Trophoblast cell (in vitro differentiated cells and primary cell): Measurements from ENCODE around the gene TPM4.

Experiments
- DNase-seq, 2 donors: peaks; one replicate each; pipeline ENCODE4 v3.0.0-alpha.2; 2016
- H2AFZ ChIP-seq: 2 replicates; pipeline ENCODE4 v1.6.1; 2013; ENCODE audit warnings: low read length, moderate library complexity, mild to moderate bottlenecking; ENCODE audit not compliant: insufficient read depth, poor library complexity
- H2AK5ac ChIP-seq: 2 replicates; pipeline ENCODE4 v1.6.1; 2013; ENCODE audit warnings: mild to moderate bottlenecking, low read length
- H2BK120ac ChIP-seq: 2 replicates; pipeline ENCODE4 v1.6.1; 2013; ENCODE audit warnings: low read length, mild to moderate bottlenecking, moderate library complexity; ENCODE audit not compliant: insufficient read depth, poor library complexity
- H2BK12ac ChIP-seq: 2 replicates; pipeline ENCODE4 v1.6.1; 2013; ENCODE audit warnings: mild to moderate bottlenecking, low read length, moderate library complexity
- H2BK5ac ChIP-seq: 2 replicates; pipeline ENCODE4 v1.6.1; 2013; ENCODE audit warnings: low read length, low read depth, moderate library complexity, mild to moderate bottlenecking; ENCODE audit not compliant: poor library complexity
- H3K14ac ChIP-seq: 2 replicates; pipeline ENCODE4 v1.6.1; 2013; ENCODE audit warnings: mild to moderate bottlenecking, low read length
- H3K18ac ChIP-seq: 2 replicates; pipeline ENCODE4 v1.6.1; 2013; ENCODE audit warnings: mild to moderate bottlenecking, low read length
- H3K23ac ChIP-seq: 2 replicates; pipeline ENCODE4 v1.6.1; 2013; ENCODE audit warnings: low read length
- H3K27ac ChIP-seq: 2 replicates; pipeline ENCODE4 v1.5.1; 2013; ENCODE audit warnings: low read depth, mild to moderate bottlenecking, inconsistent platforms, low read length, moderate library complexity
- H3K27me3 ChIP-seq: 2 replicates; pipeline ENCODE4 v1.6.1; 2013; ENCODE audit warnings: inconsistent platforms, mild to moderate bottlenecking, low read length, moderate library complexity; ENCODE audit not compliant: insufficient read depth
- H3K36me3 ChIP-seq, 2 experiments: 1 replicate in 1 of 2; 2 replicates in 1 of 2; pipeline ENCODE4 v1.6.1; 2013; ENCODE audit warnings: low read length in 2 of 2, mild to moderate bottlenecking in 2 of 2, moderate library complexity in 1 of 2; ENCODE audit not compliant: insufficient read depth in 2 of 2, control insufficient read depth in 1 of 2
- H3K4ac ChIP-seq: 2 replicates; pipeline ENCODE4 v1.6.1; 2013; ENCODE audit warnings: low read depth, mild to moderate bottlenecking, low read length, moderate library complexity
- H3K4me1 ChIP-seq, 2 experiments: 1 replicate in 1 of 2; 2 replicates in 1 of 2; pipeline ENCODE4 v1.6.1; 2013; ENCODE audit warnings: low read length in 2 of 2, mild to moderate bottlenecking in 2 of 2, moderate library complexity in 1 of 2; ENCODE audit not compliant: insufficient read depth in 2 of 2, control insufficient read depth in 1 of 2
- H3K4me2 ChIP-seq: 2 replicates; pipeline ENCODE4 v1.6.1; 2013; ENCODE audit warnings: inconsistent platforms, mild to moderate bottlenecking, low read length, moderate library complexity
- H3K4me3 ChIP-seq: 2 replicates; pipeline ENCODE4 v1.5.1; 2013; ENCODE audit warnings: mild to moderate bottlenecking, low read depth, low read length, inconsistent platforms
- H3K79me1 ChIP-seq: one replicate; pipeline ENCODE4 v1.6.1; 2013; ENCODE audit warnings: low read length
- H3K79me2 ChIP-seq: 2 replicates; pipeline ENCODE4 v1.6.1; 2013; ENCODE audit warnings: low read length, mild to moderate bottlenecking; ENCODE audit not compliant: control insufficient read depth, insufficient read depth, poor library complexity
- H3K9ac ChIP-seq: 2 replicates; pipeline ENCODE4 v1.6.1; 2013; ENCODE audit warnings: mild to moderate bottlenecking, low read length
- H3K9me3 ChIP-seq: 2 replicates; pipeline ENCODE4 v1.6.1; 2013; ENCODE audit warnings: low read depth, mild to moderate bottlenecking, control low read depth, inconsistent platforms, low read length; ENCODE audit not compliant: insufficient read depth
- H4K12ac ChIP-seq: 2 replicates; pipeline ENCODE4 v1.6.1; 2013; ENCODE audit warnings: low read depth, mild to moderate bottlenecking, low read length, moderate library complexity
- H4K8ac ChIP-seq: 2 replicates; pipeline ENCODE4 v1.6.1; 2013; ENCODE audit warnings: low read depth, mild to moderate bottlenecking, low read length, moderate library complexity
- H4K91ac ChIP-seq: one replicate; pipeline ENCODE4 v1.6.1; 2013; ENCODE audit warnings: low read depth, mild to moderate bottlenecking, low read length, moderate library complexity
- WGBS: extraction: QIAGEN DNeasy Blood & Tissue Kit; methylation state at CpG from one replicate; pipeline ENCODE4 v1.1.7; 2013; ENCODE audit warnings: missing lambda C conversion rate; ENCODE audit not compliant: insufficient read length, insufficient coverage; ENCODE audit errors: extremely low coverage; 5-methylcytosine and 5-hydroxymethylcytosine counted together

TPM4 gene

GRCh38 chr19:16045171-16045570, 31.1 kb upstream of the TPM4 start:
- no peak for DNase-seq
- WGBS = no CpG with 5 or more reads among the region's 4 CpGs

GRCh38 chr19:16045893-16046292, 30.4 kb upstream of the TPM4 start:
- no peak for DNase-seq
- no peak overlapping the region for H4K8ac ChIP-seq
- H3K27ac ChIP-seq = no peak overlapping the region
- no peak overlapping the region for H4K91ac ChIP-seq
- no peak overlapping the region for H2AFZ ChIP-seq
- no peaks in the 10 kb centered on the region for H3K36me3 ChIP-seq
- no peak overlapping the region for H3K14ac ChIP-seq
- no peak overlapping the region for H2BK12ac ChIP-seq
- H3K4ac ChIP-seq = no peak overlapping the region
- H3K9ac ChIP-seq = no peak overlapping the region
- H2BK120ac ChIP-seq = no peak overlapping the region
- no peak overlapping the region for H3K18ac ChIP-seq
- H3K4me2 ChIP-seq = no peak overlapping the region
- peaks cover 0 to 2% of the 10 kb centered on the region in 2 experiments for H3K4me1 ChIP-seq
- H3K79me2 ChIP-seq = no peaks in the 10 kb centered on the region
- H3K79me1 ChIP-seq = peaks cover 3% of the 10 kb centered on the region
- WGBS = no CpG with 5 or more reads among the region's 4 CpGs
- H2BK5ac ChIP-seq = no peak overlapping the region
- H4K12ac ChIP-seq = no peak overlapping the region
- H3K23ac ChIP-seq = no peak overlapping the region
- peaks cover 4% of the 10 kb centered on the region for H3K9me3 ChIP-seq
- no peaks in the 10 kb centered on the region for H3K27me3 ChIP-seq
- H3K4me3 ChIP-seq = no peak overlapping the region
- no peak overlapping the region for H2AK5ac ChIP-seq

More at GRCh38 chr19:16045171-16045570, 31.1 kb upstream of the TPM4 start:
- no peak overlapping the region for H2AFZ ChIP-seq
- H3K9me3 ChIP-seq = no peaks in the 10 kb centered on the region
- H2BK5ac ChIP-seq = no peak overlapping the region
- H4K12ac ChIP-seq = no peak overlapping the region
- no peak overlapping the region for H3K4me3 ChIP-seq
- no peaks in the 10 kb centered on the region for H3K27me3 ChIP-seq
- no peak overlapping the region for H3K9ac ChIP-seq
- no peak overlapping the region for H3K23ac ChIP-seq
- no peak overlapping the region for H3K27ac ChIP-seq
- peaks cover 5% of the 10 kb centered on the region for H3K79me1 ChIP-seq
- no peak overlapping the region for H2BK120ac ChIP-seq
- H4K91ac ChIP-seq = no peak overlapping the region
- H3K36me3 ChIP-seq = no peaks in the 10 kb centered on the region
- no peak overlapping the region for H3K4me2 ChIP-seq
- no peak overlapping the region for H2AK5ac ChIP-seq
- no peak overlapping the region for H3K4ac ChIP-seq
- peaks cover 0 to 2% of the 10 kb centered on the region in 2 experiments for H3K4me1 ChIP-seq
- H3K14ac ChIP-seq = no peak overlapping the region
- H4K8ac ChIP-seq = no peak overlapping the region
- H3K18ac ChIP-seq = no peak overlapping the region
- no peaks in the 10 kb centered on the region for H3K79me2 ChIP-seq
- no peak overlapping the region for H2BK12ac ChIP-seq

- no peak overlapping the region for H2AK5ac ChIP-seq
- H3K79me2 ChIP-seq = no peaks in the 10 kb centered on the region
- no peak overlapping the region for H2BK12ac ChIP-seq
- H3K4ac ChIP-seq = no peak overlapping the region
- no peaks in the 10 kb centered on the region for H3K27me3 ChIP-seq
- H3K18ac ChIP-seq = no peak overlapping the region
- WGBS = no CpG with 5 or more reads among the region's 3 CpGs
- no peak overlapping the region for H3K9ac ChIP-seq
- no peak overlapping the region for H3K23ac ChIP-seq
- H3K79me1 ChIP-seq = no peaks in the 10 kb centered on the region
- H3K9me3 ChIP-seq = peaks cover 9% of the 10 kb centered on the region
- H3K4me3 ChIP-seq = no peak overlapping the region
- DNase-seq = peak; percentile 21 to 69
- no peak overlapping the region for H3K27ac ChIP-seq
- no peak overlapping the region for H2BK5ac ChIP-seq
- H2BK120ac ChIP-seq = no peak overlapping the region
- no peak overlapping the region for H2AFZ ChIP-seq
- H3K4me1 ChIP-seq = no peaks in the 10 kb centered on the region
- no peak overlapping the region for H4K8ac ChIP-seq
- H4K91ac ChIP-seq = no peak overlapping the region
- no peak overlapping the region for H4K12ac ChIP-seq
- H3K36me3 ChIP-seq = no peaks in the 10 kb centered on the region
- H3K14ac ChIP-seq = no peak overlapping the region
- H3K4me2 ChIP-seq = no peak overlapping the region
Measured at GRCh38 chr19:16048583-16048982, 27.7 kb upstream of the TPM4 start.

DNA sequence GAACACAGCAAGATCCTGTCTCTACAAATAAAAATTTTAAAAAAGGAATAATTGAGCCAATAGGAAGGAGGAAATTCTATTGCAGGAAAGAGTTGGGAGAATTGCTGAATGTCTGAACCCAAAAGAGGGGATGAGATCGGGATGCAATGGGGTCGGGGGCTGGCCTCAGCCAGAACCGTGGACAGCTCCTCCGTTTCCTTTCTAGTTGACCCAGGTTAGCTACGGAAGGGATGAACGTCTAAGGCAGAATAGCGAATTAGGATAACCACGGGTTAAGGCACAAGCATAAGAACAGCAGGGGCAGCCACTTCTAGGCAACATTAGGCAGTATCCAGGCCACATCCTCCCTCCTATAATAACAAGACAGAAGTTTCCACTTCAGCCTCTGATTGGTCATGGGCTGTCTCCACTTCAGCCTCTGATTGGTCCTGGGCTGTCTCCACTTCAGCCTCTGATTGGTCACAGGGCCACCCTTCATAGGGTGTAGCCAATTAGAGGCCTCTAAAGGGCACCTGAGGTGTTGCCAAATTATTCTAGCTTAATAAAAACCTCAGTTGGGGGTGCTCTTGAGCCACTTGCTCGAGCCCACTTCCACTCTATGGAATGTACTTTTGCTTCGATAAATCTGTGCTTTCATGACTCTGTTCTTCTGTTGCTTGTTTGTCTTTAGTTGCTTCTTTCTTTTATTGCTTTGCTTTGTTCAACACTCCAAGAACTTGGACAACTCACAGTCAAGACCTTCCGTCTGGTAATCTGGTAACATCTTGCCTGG, 24.9 kb upstream of the TPM4 start:
- H3K79me1 ChIP-seq = no peaks in the 10 kb centered on the region
- H3K14ac ChIP-seq = no peak overlapping the region
- H2BK120ac ChIP-seq = no peak overlapping the region
- WGBS = no CpG with 5 or more reads among the region's 11 CpGs
- DNase-seq = peak in 1 of 2 donors; percentile 30
- H3K9ac ChIP-seq = no peak overlapping the region
- no peak overlapping the region for H3K23ac ChIP-seq
- no peak overlapping the region for H2BK12ac ChIP-seq
- peaks cover 9% of the 10 kb centered on the region for H3K9me3 ChIP-seq
- no peak overlapping the region for H2AK5ac ChIP-seq
- no peaks in the 10 kb centered on the region for H3K27me3 ChIP-seq
- H4K8ac ChIP-seq = no peak overlapping the region
- H3K79me2 ChIP-seq = no peaks in the 10 kb centered on the region
- no peak overlapping the region for H3K4me2 ChIP-seq
- no peak overlapping the region for H4K12ac ChIP-seq
- no peak overlapping the region for H3K18ac ChIP-seq
- H4K91ac ChIP-seq = no peak overlapping the region
- H3K27ac ChIP-seq = no peak overlapping the region
- H3K4ac ChIP-seq = no peak overlapping the region
- no peaks in the 10 kb centered on the region for H3K36me3 ChIP-seq
- H2BK5ac ChIP-seq = no peak overlapping the region
- no peaks in the 10 kb centered on the region for H3K4me1 ChIP-seq
- H3K4me3 ChIP-seq = no peak overlapping the region
- no peak overlapping the region for H2AFZ ChIP-seq
